Measurements from ENCODE around the gene PVR.

GRCh38 chr19:44708940-44709339 lies 65.2 kb downstream of the PVR start:
- TF ChIP-seq YY1 (IDR thresholded peaks at IDR 0.05; ENCODE audit: low read depth) = no peak
- no peak for TF ChIP-seq CTCF (IDR thresholded peaks at IDR 0.05)
- TF ChIP-seq POLR2AphosphoS5 (IDR thresholded peaks at IDR 0.05; ENCODE audit: low read depth, low read length) = no peak
- no peak for TF ChIP-seq ELF1 (IDR thresholded peaks at IDR 0.05)
- no peak for TF ChIP-seq MXI1 (IDR thresholded peaks at IDR 0.05; ENCODE audit: low read depth, low read length)
- TF ChIP-seq EP300 (IDR thresholded peaks at IDR 0.05; ENCODE audit: borderline replicate concordance in 1 of 2, low read depth in 1 of 2, low read length in 1 of 2) = no peak
- no peak for TF ChIP-seq ZBTB33 (IDR thresholded peaks at IDR 0.05; ENCODE audit: borderline replicate concordance, low read depth)
- TF ChIP-seq PBX3 (IDR thresholded peaks at IDR 0.05) = no peak

Measured in SK-N-SH (cell line).